ENCODE results near the gene ARFGAP1. TPM values are rescaled to one million over a fixed set of nuclear protein-coding genes. Genes with fewer than 3 reads are reported as not detected.
"Not testable (repeated sequence)": the region's sequence is repeated elsewhere in the genome, so short reads cannot be mapped to it uniquely, and the experiment has no call there.

The ARFGAP1 gene
- total RNA-seq, 5 donors from 2014 or later (not counting 1 experiment from before 2014, with no cell fraction given) = 109 to 129 (median 122) TPM

DNA sequence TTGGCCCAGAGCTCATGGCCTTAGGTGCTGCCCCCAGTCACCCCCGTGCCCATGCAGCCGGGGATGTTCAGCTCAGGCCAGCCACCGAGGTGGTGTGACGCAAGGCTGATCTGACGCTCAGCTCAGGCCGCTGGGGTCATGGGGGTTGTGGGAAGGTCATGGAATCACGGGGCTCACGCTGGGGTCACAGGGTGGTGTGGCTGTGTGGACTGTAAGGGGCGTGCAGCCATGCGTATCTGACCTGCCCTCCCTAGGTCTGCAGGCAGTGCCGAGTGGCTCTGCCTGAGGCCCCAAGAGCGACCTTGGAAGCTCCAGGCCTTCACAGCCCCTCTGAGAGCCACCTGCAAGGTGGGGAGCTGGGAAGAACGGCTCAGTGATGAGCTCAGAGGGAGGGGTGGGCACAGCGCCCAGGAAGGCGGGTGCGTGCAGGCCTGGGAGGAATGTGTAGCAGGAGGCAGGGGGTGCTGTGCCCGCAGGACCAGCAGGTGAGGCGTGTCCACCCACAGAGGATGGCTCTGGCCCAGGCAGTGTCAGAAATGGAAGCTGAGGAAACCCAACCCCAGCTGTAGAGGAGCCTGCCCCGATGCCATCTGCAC is 60.7 kb downstream of the ARFGAP1 start:
- DNase-seq (no peak), ATAC-seq (replicated peaks in 1 of 4) (no peak)
- Histone ChIP-seq H3K36me3 (ENCODE audit: control insufficient read depth in 2 of 2, extremely low read depth in 1 of 2, insufficient read depth in 1 of 2, low read length in 1 of 2) (no peaks in the 10 kb centered on the region), H3K27me3 (replicated peaks in 1 of 2; ENCODE audit: control insufficient read depth in 2 of 2, extremely low read depth in 1 of 2, insufficient read depth in 2 of 2, low read length in 1 of 2) (peaks cover 0 to 38% of the 10 kb centered on the region in 2 experiments), H3K4me1 (ENCODE audit: control insufficient read depth in 1 of 2, extremely low read depth in 1 of 2, insufficient read depth in 2 of 2, low read length in 2 of 2) (no peaks in the 10 kb centered on the region), H3K9me3 (no peaks in the 10 kb centered on the region), H3K27ac (ENCODE audit: low read length) (no peak overlapping the region), H3K4me3 (ENCODE audit: control insufficient read depth in 1 of 2, extremely low read depth in 1 of 2, low read length in 1 of 2) (no peak overlapping the region)
- H3K4me3 Mint-ChIP-seq = no peak overlapping the region
- H3K9me3 Mint-ChIP-seq = peaks cover 6 to 9% (median 7%) of the 10 kb centered on the region in 3 donors
- peaks cover 24 to 25% of the 10 kb centered on the region in 2 donors for H3K27me3 Mint-ChIP-seq
- no peaks in the 10 kb centered on the region for H3K36me3 Mint-ChIP-seq
- ChIA-PET CTCF (no interaction called here), POLR2A (interaction anchor here in 1 of 2 donors (0.6 kb wide), 1 partner anchor 942 kb away, joined by 3 read pairs; no protein-coding TSS in a partner anchor)
- WGBS (ENCODE audit: insufficient coverage) = 86% methylated on average over 17 of the region's 19 CpGs
- H3K4me1 Mint-ChIP-seq = no peaks in the 10 kb centered on the region
- H3K27ac Mint-ChIP-seq = no peak overlapping the region

DNA sequence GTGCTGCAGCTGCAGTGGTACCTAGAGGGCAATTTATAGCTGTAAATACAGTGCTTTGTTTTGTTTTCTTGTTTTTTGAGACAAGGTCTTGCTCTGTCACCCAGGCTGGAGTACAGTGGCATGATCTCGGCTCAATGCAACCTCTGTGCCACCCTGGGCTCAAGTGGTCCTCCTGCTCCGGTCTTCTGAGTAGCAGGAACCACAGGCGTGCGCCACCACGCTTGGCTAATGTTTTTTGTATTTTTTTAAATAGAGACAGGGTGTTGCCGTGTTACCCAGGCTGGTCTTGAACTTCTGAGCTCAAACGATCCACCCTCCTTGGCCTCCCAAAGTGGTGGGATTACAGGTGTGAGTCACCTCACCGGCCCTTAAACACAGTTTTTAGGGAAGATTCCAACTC is 61.7 kb downstream of the ARFGAP1 start:
- no peaks in the 10 kb centered on the region for H3K9me3 ChIP-seq
- 71% methylated on average over 1 of the region's 8 CpGs for WGBS (ENCODE audit: insufficient coverage)

DNA sequence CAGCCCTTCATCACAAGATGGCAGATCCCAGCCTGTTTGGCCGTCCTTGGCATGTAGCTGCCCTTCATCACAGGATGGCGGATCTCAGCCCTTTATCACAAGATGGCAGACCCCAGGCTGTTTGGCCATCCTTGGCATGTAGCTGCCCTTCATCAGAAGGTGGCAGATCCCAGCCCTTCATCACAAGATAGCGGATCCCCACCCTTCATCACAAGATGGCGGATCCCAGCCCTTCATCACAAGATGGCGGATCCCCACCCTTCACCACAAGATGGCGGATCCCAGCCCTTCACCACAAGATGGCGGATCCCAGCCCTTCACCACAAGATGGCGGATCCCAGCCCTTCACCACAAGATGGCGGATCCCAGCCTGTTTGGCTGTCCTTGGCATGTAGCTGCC is 62.4 kb downstream of the ARFGAP1 start:
- H3K36me3 Mint-ChIP-seq; H3K4me1 Mint-ChIP-seq; H3K27ac ChIP-seq (ENCODE audit: low read length); POLR2A ChIA-PET; H3K9me3 ChIP-seq; H3K4me1 ChIP-seq (ENCODE audit: control insufficient read depth in 1 of 2, extremely low read depth in 1 of 2, insufficient read depth in 2 of 2, low read length in 2 of 2); DNase-seq; H3K4me3 ChIP-seq (ENCODE audit: control insufficient read depth in 1 of 2, extremely low read depth in 1 of 2, low read length in 1 of 2); ATAC-seq (replicated peaks in 1 of 4); CTCF ChIA-PET; H3K27ac Mint-ChIP-seq; H3K36me3 ChIP-seq (ENCODE audit: control insufficient read depth in 2 of 2, extremely low read depth in 1 of 2, insufficient read depth in 1 of 2, low read length in 1 of 2); H3K4me3 Mint-ChIP-seq; H3K9me3 Mint-ChIP-seq: not testable (repeated sequence)
- 94% methylated on average over 2 of the region's 9 CpGs for WGBS (ENCODE audit: insufficient coverage)
- H3K27me3 ChIP-seq (replicated peaks in 1 of 2; ENCODE audit: control insufficient read depth in 2 of 2, extremely low read depth in 1 of 2, insufficient read depth in 2 of 2, low read length in 1 of 2) = peaks cover 0 to 42% of the 10 kb centered on the region in 2 experiments
- peaks cover 25 to 31% of the 10 kb centered on the region in 2 donors for H3K27me3 Mint-ChIP-seq

More for the DNA sequence above, 61.7 kb downstream of the ARFGAP1 start:
- DNase-seq (no peak), ATAC-seq (replicated peaks in 1 of 4) (no peak)
- Histone ChIP-seq H3K27ac (ENCODE audit: low read length) (no peak overlapping the region), H3K27me3 (replicated peaks in 1 of 2; ENCODE audit: control insufficient read depth in 2 of 2, extremely low read depth in 1 of 2, insufficient read depth in 2 of 2, low read length in 1 of 2) (peaks cover 0 to 42% of the 10 kb centered on the region in 2 experiments), H3K4me3 (ENCODE audit: control insufficient read depth in 1 of 2, extremely low read depth in 1 of 2, low read length in 1 of 2) (no peak overlapping the region), H3K36me3 (ENCODE audit: control insufficient read depth in 2 of 2, extremely low read depth in 1 of 2, insufficient read depth in 1 of 2, low read length in 1 of 2) (no peaks in the 10 kb centered on the region), H3K4me1 (ENCODE audit: control insufficient read depth in 1 of 2, extremely low read depth in 1 of 2, insufficient read depth in 2 of 2, low read length in 2 of 2) (no peaks in the 10 kb centered on the region)
- Mint-ChIP-seq H3K27ac (no peak overlapping the region), H3K36me3 (no peaks in the 10 kb centered on the region), H3K27me3 (peaks cover 25 to 31% of the 10 kb centered on the region in 2 donors), H3K4me1 (no peaks in the 10 kb centered on the region), H3K4me3 (no peak overlapping the region), H3K9me3 (peaks cover 6 to 9% (median 7%) of the 10 kb centered on the region in 3 donors)
- ChIA-PET CTCF (no interaction called here), POLR2A (no interaction called here)

DNA sequence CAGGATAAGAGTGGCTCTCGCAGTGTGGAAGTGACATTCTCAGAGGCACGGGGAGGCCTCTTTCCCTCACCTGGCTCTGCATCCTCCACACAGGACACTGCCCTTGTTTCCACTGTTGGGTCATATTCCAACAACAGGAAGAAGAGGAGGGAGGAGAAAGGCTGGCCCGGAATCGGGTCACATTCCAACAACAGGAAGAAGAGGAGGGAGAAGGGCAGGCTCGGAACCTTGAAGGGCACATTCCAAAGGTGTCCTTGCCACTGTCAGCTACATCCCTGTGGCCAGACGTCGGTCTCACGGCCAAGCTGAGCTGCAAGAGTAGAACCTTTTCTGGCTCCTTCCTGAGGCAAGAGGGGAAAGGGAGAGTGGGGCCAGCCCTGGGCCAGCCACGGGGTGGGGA is 63.1 kb downstream of the ARFGAP1 start:
- no peaks in the 10 kb centered on the region for H3K36me3 Mint-ChIP-seq
- Histone ChIP-seq H3K4me3 (ENCODE audit: control insufficient read depth in 1 of 2, extremely low read depth in 1 of 2, low read length in 1 of 2) (no peak overlapping the region), H3K9me3 (no peaks in the 10 kb centered on the region), H3K27ac (ENCODE audit: low read length) (no peak overlapping the region), H3K27me3 (replicated peaks in 1 of 2; ENCODE audit: control insufficient read depth in 2 of 2, extremely low read depth in 1 of 2, insufficient read depth in 2 of 2, low read length in 1 of 2) (peaks cover 0 to 42% of the 10 kb centered on the region in 2 experiments), H3K4me1 (ENCODE audit: control insufficient read depth in 1 of 2, extremely low read depth in 1 of 2, insufficient read depth in 2 of 2, low read length in 2 of 2) (no peaks in the 10 kb centered on the region), H3K36me3 (ENCODE audit: control insufficient read depth in 2 of 2, extremely low read depth in 1 of 2, insufficient read depth in 1 of 2, low read length in 1 of 2) (no peaks in the 10 kb centered on the region)
- DNase-seq (no peak), ATAC-seq (replicated peaks in 1 of 4) (no peak)
- peaks cover 26 to 38% of the 10 kb centered on the region in 2 donors for H3K27me3 Mint-ChIP-seq
- no peak overlapping the region for H3K4me3 Mint-ChIP-seq
- ChIA-PET CTCF (no interaction called here), POLR2A (no interaction called here)
- no peaks in the 10 kb centered on the region for H3K4me1 Mint-ChIP-seq
- peaks cover 6 to 9% (median 7%) of the 10 kb centered on the region in 3 donors for H3K9me3 Mint-ChIP-seq
- no peak overlapping the region for H3K27ac Mint-ChIP-seq
- 61% methylated on average over 4 of the region's 9 CpGs for WGBS (ENCODE audit: insufficient coverage)

DNA sequence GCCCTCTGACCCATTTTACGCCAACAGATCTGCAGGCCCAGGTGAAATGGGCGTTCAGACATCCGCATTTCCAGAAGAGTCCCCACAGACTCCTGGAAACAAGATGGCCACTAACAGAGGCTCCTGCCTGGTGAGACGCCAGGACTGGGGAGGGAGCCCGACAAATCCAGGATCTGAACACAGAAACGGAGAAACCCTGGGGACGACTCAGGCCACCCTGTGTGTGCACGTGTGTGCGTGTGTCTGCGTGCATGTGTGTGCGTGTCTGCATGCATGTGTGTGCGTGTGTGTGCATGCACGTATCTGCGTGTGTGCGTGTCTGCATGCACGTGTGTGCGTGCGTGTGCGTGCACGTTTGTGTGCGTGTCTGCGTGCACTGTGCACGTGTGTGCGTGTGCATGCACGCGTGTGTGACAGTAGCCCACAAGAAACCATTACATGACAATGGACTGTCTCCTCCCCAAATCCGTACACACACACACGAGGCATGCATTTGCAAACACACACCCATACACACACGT is 63.7 kb downstream of the ARFGAP1 start:
- CTCF ChIA-PET = no interaction called here
- H3K36me3 ChIP-seq (ENCODE audit: control insufficient read depth in 2 of 2, extremely low read depth in 1 of 2, insufficient read depth in 1 of 2, low read length in 1 of 2) = no peaks in the 10 kb centered on the region
- no peaks in the 10 kb centered on the region for H3K4me1 Mint-ChIP-seq
- H3K36me3 Mint-ChIP-seq = no peaks in the 10 kb centered on the region
- H3K27ac ChIP-seq (ENCODE audit: low read length) = no peak overlapping the region
- ATAC-seq (replicated peaks in 1 of 4) (no peak), DNase-seq (no peak)
- no peak overlapping the region for H3K27ac Mint-ChIP-seq
- no peaks in the 10 kb centered on the region for H3K4me1 ChIP-seq (ENCODE audit: control insufficient read depth in 1 of 2, extremely low read depth in 1 of 2, insufficient read depth in 2 of 2, low read length in 2 of 2)
- no peak overlapping the region for H3K4me3 Mint-ChIP-seq
- no peaks in the 10 kb centered on the region for H3K9me3 ChIP-seq
- peaks cover 28 to 41% of the 10 kb centered on the region in 2 donors for H3K27me3 Mint-ChIP-seq
- POLR2A ChIA-PET = no interaction called here
- peaks cover 6 to 9% (median 7%) of the 10 kb centered on the region in 3 donors for H3K9me3 Mint-ChIP-seq
- peaks cover 0 to 42% of the 10 kb centered on the region in 2 experiments for H3K27me3 ChIP-seq (replicated peaks in 1 of 2; ENCODE audit: control insufficient read depth in 2 of 2, extremely low read depth in 1 of 2, insufficient read depth in 2 of 2, low read length in 1 of 2)
- 92% methylated on average over 26 of the region's 29 CpGs for WGBS (ENCODE audit: insufficient coverage)
- H3K4me3 ChIP-seq (ENCODE audit: control insufficient read depth in 1 of 2, extremely low read depth in 1 of 2, low read length in 1 of 2) = no peak overlapping the region

DNA sequence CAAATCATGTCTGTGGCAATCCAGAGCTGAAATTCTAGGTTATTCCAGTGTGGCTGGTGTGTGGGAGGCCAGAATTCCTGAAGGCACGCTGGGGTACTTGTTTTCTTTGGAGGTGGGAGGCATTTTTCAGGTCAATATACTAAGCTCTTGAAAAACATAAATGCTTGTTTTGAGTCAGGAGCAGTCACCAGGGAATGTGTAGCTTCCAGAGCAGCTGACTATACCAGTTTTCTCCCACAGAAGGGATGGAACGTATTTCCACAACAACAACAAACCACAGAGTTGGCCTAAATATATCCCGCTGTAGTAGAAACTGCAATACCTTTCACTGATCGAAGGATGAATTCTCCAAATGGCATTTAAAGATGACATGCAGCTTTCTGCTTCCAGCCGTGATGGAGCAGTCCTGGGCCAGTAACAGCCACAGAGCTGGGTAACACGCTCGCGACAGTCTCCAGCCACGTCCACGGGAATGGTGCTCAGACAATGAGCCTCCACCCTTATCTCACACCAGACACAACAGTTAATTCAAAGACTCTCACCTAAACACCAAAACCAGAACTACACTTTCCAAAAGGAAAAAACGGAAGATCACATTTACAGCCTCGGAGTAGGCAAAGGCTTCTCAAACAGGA is 65.3 kb downstream of the ARFGAP1 start:
- no peaks in the 10 kb centered on the region for H3K36me3 Mint-ChIP-seq
- H3K4me3 ChIP-seq (ENCODE audit: control insufficient read depth in 1 of 2, extremely low read depth in 1 of 2, low read length in 1 of 2) = no peak overlapping the region
- H3K27me3 Mint-ChIP-seq = peaks cover 39% of the 10 kb centered on the region in 2 donors

More for the DNA sequence above, 65.3 kb downstream of the ARFGAP1 start:
- POLR2A ChIA-PET = no interaction called here
- Histone ChIP-seq H3K27me3 (replicated peaks in 1 of 2; ENCODE audit: control insufficient read depth in 2 of 2, extremely low read depth in 1 of 2, insufficient read depth in 2 of 2, low read length in 1 of 2) (peaks cover 0 to 35% of the 10 kb centered on the region in 2 experiments), H3K36me3 (ENCODE audit: control insufficient read depth in 2 of 2, extremely low read depth in 1 of 2, insufficient read depth in 1 of 2, low read length in 1 of 2) (no peaks in the 10 kb centered on the region), H3K9me3 (no peaks in the 10 kb centered on the region), H3K27ac (ENCODE audit: low read length) (no peak overlapping the region), H3K4me1 (ENCODE audit: control insufficient read depth in 1 of 2, extremely low read depth in 1 of 2, insufficient read depth in 2 of 2, low read length in 2 of 2) (no peaks in the 10 kb centered on the region)
- CTCF ChIA-PET = no interaction called here
- H3K4me3 Mint-ChIP-seq = no peak overlapping the region
- WGBS (ENCODE audit: insufficient coverage) = 76% methylated on average over 10 of the region's 12 CpGs
- no peaks in the 10 kb centered on the region for H3K9me3 Mint-ChIP-seq
- ATAC-seq (replicated peaks in 1 of 4) (no peak), DNase-seq (no peak)
- no peak overlapping the region for H3K27ac Mint-ChIP-seq
- no peaks in the 10 kb centered on the region for H3K4me1 Mint-ChIP-seq

Data from T-cell (primary cell).